GM23338 (cell line): ENCODE measurements around the gene LACC1. TPM values are rescaled to one million over a fixed set of nuclear protein-coding genes. Genes with fewer than 3 reads are reported as not detected.
A peak's percentile ranks its signal among the peaks of the same experiment; 100 is the strongest.

Experiments used
- ATAC-seq: fragments of 200-7000 bp; cut with Tn5 transposase; 3 replicates; pipeline ENCODE4 v1.9.1; 2020
- DNase-seq: peaks from one replicate; pipeline ENCODE4 v3.0.0-alpha.2; 2015; ENCODE audit warnings: low spot score
- H2AFZ ChIP-seq: fragments of 200-600 bp; sonication (generic); 2 replicates; pipeline ENCODE4 v1.8.0; 2016; ENCODE audit warnings: antibody characterized with exemption, mild to moderate bottlenecking, moderate library complexity
- H3F3A ChIP-seq: fragments of 200-600 bp; sonication (generic); replicated peaks from 2 replicates; pipeline ENCODE4 v1.8.0; 2017; ENCODE audit warnings: antibody characterized with exemption, mixed run types, low read depth
- H3K27ac ChIP-seq: fragments of 200-600 bp; sonication (generic); 2 replicates; pipeline ENCODE4 v1.6.1; 2016; ENCODE audit warnings: low read depth
- H3K27me3 ChIP-seq: fragments of 200-600 bp; sonication (generic); 2 replicates; pipeline ENCODE4 v1.8.0; 2016; ENCODE audit warnings: mild to moderate bottlenecking, mixed run types, moderate library complexity; ENCODE audit not compliant: insufficient read depth
- H3K36me3 ChIP-seq: fragments of 200-600 bp; sonication (generic); 2 replicates; pipeline ENCODE4 v1.8.0; 2016; ENCODE audit warnings: mild to moderate bottlenecking; ENCODE audit not compliant: insufficient read depth
- H3K4me1 ChIP-seq: fragments of 200-600 bp; sonication (generic); 2 replicates; pipeline ENCODE4 v1.8.0; 2016; ENCODE audit warnings: mild to moderate bottlenecking, moderate library complexity; ENCODE audit not compliant: insufficient read depth
- H3K4me2 ChIP-seq: fragments of 200-600 bp; sonication (generic); 2 replicates; pipeline ENCODE4 v1.7.1; 2017; ENCODE audit warnings: mixed run types
- H3K4me3 ChIP-seq: fragments of 200-600 bp; sonication (generic); 2 replicates; pipeline ENCODE4 v1.6.1; 2016; ENCODE audit warnings: mixed run types
- H3K79me2 ChIP-seq: fragments of 200-600 bp; sonication (generic); replicated peaks from 2 replicates; pipeline ENCODE4 v1.8.0; 2017; ENCODE audit warnings: mild to moderate bottlenecking; ENCODE audit not compliant: insufficient read depth
- H3K9me2 ChIP-seq: fragments of 200-600 bp; sonication (generic); 2 replicates; pipeline ENCODE4 v1.8.0; 2017; ENCODE audit not compliant: insufficient read depth
- H4K20me1 ChIP-seq: fragments of 200-600 bp; sonication (generic); replicated peaks from 2 replicates; pipeline ENCODE4 v1.8.0; 2017; ENCODE audit warnings: mild to moderate bottlenecking; ENCODE audit not compliant: insufficient read depth
- H3K27ac Mint-ChIP-seq: 2 replicates; pipeline ENCODE4 v1.8.0; 2020; ENCODE audit warnings: inconsistent platforms, mild to moderate bottlenecking, moderate library complexity, mixed read lengths
- H3K27me3 Mint-ChIP-seq: 3 replicates; pipeline ENCODE4 v1.8.0; 2022; ENCODE audit warnings: low read depth, mild to moderate bottlenecking, moderate library complexity, mixed read lengths, inconsistent platforms; ENCODE audit not compliant: insufficient read depth, poor library complexity
- H3K36me3 Mint-ChIP-seq: 3 replicates; pipeline ENCODE4 v1.8.0; 2021; ENCODE audit warnings: low read depth, mild to moderate bottlenecking, inconsistent platforms, moderate library complexity, mixed read lengths
- H3K4me1 Mint-ChIP-seq: 3 replicates; pipeline ENCODE4 v1.8.0; 2020; ENCODE audit warnings: mild to moderate bottlenecking, inconsistent platforms, mixed read lengths
- H3K4me3 Mint-ChIP-seq: 3 replicates; pipeline ENCODE4 v1.8.0; 2021; ENCODE audit warnings: moderate library complexity, mild to moderate bottlenecking, inconsistent platforms, mixed read lengths
- H3K9me3 Mint-ChIP-seq: 3 replicates; pipeline ENCODE4 v1.8.0; 2020; ENCODE audit warnings: moderate library complexity, mild to moderate bottlenecking, inconsistent platforms, mixed read lengths
- CTCF ChIP-seq, 2 experiments: fragments of 200-600 bp in 1 of 2; sonication (generic) in 1 of 2; conservative IDR thresholded peaks; 2 replicates each; pipeline versions ENCODE4 v1.5.1 to v1.6.1; 2016 to 2017; ENCODE audit warnings: antibody characterized with exemption in 2 of 2, low read depth in 2 of 2, mild to moderate bottlenecking in 2 of 2, moderate library complexity in 1 of 2
- ETS1 ChIP-seq: IDR thresholded peaks from 2 replicates; pipeline ENCODE4 v1.6.1; 2016; ENCODE audit warnings: antibody characterized with exemption
- EZH2 ChIP-seq: fragments of 200-600 bp; sonication (generic); IDR thresholded peaks from one replicate; pipeline ENCODE4 v1.8.0; 2017; ENCODE audit warnings: antibody characterized with exemption, mild to moderate bottlenecking, low read depth; ENCODE audit not compliant: unreplicated experiment
- EZH2phosphoT487 ChIP-seq: fragments of 200-600 bp; sonication (generic); IDR thresholded peaks from one replicate; pipeline ENCODE4 v1.8.1; 2018; ENCODE audit warnings: antibody characterized with exemption; ENCODE audit not compliant: unreplicated experiment
- NANOG ChIP-seq: IDR thresholded peaks from 2 replicates; pipeline ENCODE4 v1.6.1; 2016; ENCODE audit warnings: antibody characterized with exemption, borderline replicate concordance
- POLR2AphosphoS5 ChIP-seq: IDR thresholded peaks from 2 replicates; pipeline ENCODE4 v1.6.1; 2016; ENCODE audit warnings: antibody characterized with exemption, low read depth
- REST ChIP-seq: IDR thresholded peaks from one replicate; pipeline ENCODE4 v1.6.1; 2018; ENCODE audit warnings: antibody characterized with exemption; ENCODE audit not compliant: unreplicated experiment
- STAT1 ChIP-seq: IDR thresholded peaks from one replicate; pipeline ENCODE4 v1.6.1; 2016; ENCODE audit warnings: antibody characterized with exemption; ENCODE audit not compliant: unreplicated experiment
- ZNF114 ChIP-seq: fragments of 250-450 bp; sonication (Bioruptor Pico); IDR thresholded peaks from 2 replicates; pipeline ENCODE4 v1.5.0; 2020; ENCODE audit warnings: mild to moderate bottlenecking, moderate library complexity
- polyA plus RNA-seq: library from polyadenylated mRNA; unstranded; fragments of >200 nt; fragmentation: Nextera tagmentation; extraction: Ambion mirVana; gene quantifications from 2 replicates; pipeline ENCODE4 v1.2.1, GENCODE V29; 2016
- total RNA-seq: library from RNA; depleted of rRNA; stranded (reverse); fragments of >200 nt; shearing (Covaris generic); gene quantifications from 2 replicates; pipeline ENCODE4 v1.2.3, GENCODE V29; 2014

The LACC1 gene
- total and polyA plus RNA-seq, 2 experiments from 2014 or later: 4.4 to 4.6 TPM

GRCh38 chr13:43876366-43876765 is 3.3 kb upstream of the LACC1 start (continued):
- TF ChIP-seq REST (no peak), POLR2AphosphoS5 (no peak), ETS1 (no peak), STAT1 (no peak), NANOG (no peak), EZH2 (no peak), ZNF114 (CRISPR knock-in tag) (no peak), EZH2phosphoT487 (no peak), CTCF (conservative IDR thresholded peaks at IDR 0.05; ENCODE audit: low read depth in 2 of 2) (no peak)

GRCh38 chr13:43877326-43877725 is 2.4 kb upstream of the LACC1 start:
- peaks cover 29% of the 10 kb centered on the region for H3K4me1 ChIP-seq
- no peak overlapping the region for H3K27ac ChIP-seq
- peaks cover 34% of the 10 kb centered on the region for H3K4me1 Mint-ChIP-seq
- peak overlapping the region; percentile 73 for H3K4me3 ChIP-seq
- H3K9me3 Mint-ChIP-seq: no peaks in the 10 kb centered on the region
- H3K4me3 Mint-ChIP-seq: peak overlapping the region; percentile 85
- DNase-seq (no peak), ATAC-seq (no peak)
- H3K36me3 ChIP-seq: no peaks in the 10 kb centered on the region
- no peak overlapping the region for H2AFZ ChIP-seq
- H3K27me3 ChIP-seq: peaks cover 13% of the 10 kb centered on the region
- H3K4me2 ChIP-seq: peak overlapping the region; percentile 94
- no peaks in the 10 kb centered on the region for H4K20me1 ChIP-seq
- no peak overlapping the region for H3K27ac Mint-ChIP-seq
- H3K9me2 ChIP-seq: no peaks in the 10 kb centered on the region
- H3K79me2 ChIP-seq: no peaks in the 10 kb centered on the region; the same call in 1 of the 2 replicates
- peaks cover 5% of the 10 kb centered on the region for H3K27me3 Mint-ChIP-seq
- no peaks in the 10 kb centered on the region for H3F3A ChIP-seq
- H3K36me3 Mint-ChIP-seq: no peaks in the 10 kb centered on the region
- no peak for TF ChIP-seq STAT1
- no peak for TF ChIP-seq ETS1
- no peak for TF ChIP-seq REST
- no peak for TF ChIP-seq POLR2AphosphoS5
